ENCODE data around the gene ZNF165.
"Not testable (repeated sequence)": the region's sequence is repeated elsewhere in the genome, so short reads cannot be mapped to it uniquely, and the experiment has no call there.

Gene ZNF165

DNA sequence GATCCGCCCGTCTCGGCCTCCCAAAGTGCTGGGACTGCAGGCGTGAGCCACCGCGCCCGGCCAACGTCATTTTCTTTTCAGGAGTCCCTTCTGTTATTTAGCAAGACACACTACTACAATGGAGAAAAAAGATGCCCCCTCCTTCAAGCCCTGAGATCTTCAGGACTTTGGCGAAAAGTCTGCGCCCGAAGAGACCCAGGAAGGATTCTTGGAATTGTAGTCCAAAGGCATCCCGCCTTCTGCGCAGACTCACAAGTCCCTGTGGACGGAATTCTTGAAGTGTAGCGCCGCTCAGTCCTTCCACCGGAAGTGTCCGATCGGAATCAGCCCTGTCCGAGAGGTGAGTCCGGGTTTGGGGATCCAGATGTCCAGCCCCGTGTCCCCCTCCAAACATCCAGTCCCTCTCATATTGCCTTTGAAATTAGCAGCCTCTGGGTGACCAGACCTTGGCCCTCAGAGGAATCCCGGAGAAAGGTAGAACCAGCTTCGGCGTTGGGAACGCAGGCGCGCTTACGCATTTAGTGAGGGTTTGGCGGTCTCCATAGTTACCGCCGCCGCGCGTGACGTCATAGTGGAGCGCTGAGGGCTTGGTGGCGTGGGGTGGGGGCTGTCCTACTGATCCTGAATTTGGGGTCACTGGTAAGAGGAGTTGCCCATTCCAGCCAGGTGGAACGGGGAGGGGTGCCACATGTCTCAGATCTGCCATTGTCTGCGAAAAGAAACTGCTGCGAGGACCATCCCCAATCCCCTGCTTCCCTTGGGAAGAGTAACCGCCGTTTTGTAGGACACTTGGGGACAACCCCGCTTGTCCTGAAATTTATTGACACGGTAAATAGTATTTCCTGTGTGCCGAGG lies 490 bp downstream of the ZNF165 start:
- DNase-seq (ENCODE audit: low read depth, low spot score) = peak; percentile 99
- in situ Hi-C loops (cut with HindIII; ENCODE audit: low sequenced_read_pairs) = no loop called here
- peak overlapping the region; percentile 71 for H3K4me3 ChIP-seq (ENCODE audit: low read depth, low read length)
- TF ChIP-seq, protein P1, sequence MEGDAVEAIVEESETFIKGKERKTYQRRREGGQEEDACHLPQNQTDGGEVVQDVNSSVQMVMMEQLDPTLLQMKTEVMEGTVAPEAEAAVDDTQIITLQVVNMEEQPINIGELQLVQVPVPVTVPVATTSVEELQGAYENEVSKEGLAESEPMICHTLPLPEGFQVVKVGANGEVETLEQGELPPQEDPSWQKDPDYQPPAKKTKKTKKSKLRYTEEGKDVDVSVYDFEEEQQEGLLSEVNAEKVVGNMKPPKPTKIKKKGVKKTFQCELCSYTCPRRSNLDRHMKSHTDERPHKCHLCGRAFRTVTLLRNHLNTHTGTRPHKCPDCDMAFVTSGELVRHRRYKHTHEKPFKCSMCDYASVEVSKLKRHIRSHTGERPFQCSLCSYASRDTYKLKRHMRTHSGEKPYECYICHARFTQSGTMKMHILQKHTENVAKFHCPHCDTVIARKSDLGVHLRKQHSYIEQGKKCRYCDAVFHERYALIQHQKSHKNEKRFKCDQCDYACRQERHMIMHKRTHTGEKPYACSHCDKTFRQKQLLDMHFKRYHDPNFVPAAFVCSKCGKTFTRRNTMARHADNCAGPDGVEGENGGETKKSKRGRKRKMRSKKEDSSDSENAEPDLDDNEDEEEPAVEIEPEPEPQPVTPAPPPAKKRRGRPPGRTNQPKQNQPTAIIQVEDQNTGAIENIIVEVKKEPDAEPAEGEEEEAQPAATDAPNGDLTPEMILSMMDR (IDR thresholded peaks at IDR 0.05; ENCODE audit: low read depth, low read length) = no peak

DNA sequence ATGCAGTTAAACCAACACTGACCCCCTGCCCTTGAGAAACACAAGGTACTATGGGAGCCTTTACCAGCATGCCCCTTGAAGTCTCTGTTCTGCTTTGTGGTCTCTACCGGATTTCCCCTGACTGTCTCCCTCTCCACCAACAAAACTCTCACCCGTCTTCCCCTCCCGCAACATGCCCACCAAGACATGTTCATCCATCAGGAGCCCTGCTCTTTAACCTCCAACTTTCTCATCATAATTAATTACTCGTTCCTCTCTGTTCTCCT lies 1.1 kb downstream of the ZNF165 start:
- TF ChIP-seq, protein P1 (IDR thresholded peaks at IDR 0.05; ENCODE audit: low read depth, low read length) = no peak
- in situ Hi-C loops (cut with HindIII; ENCODE audit: low sequenced_read_pairs) = no loop called here
- peak overlapping the region; percentile 71 for H3K4me3 ChIP-seq (ENCODE audit: low read depth, low read length)
- DNase-seq (ENCODE audit: low read depth, low spot score) = no peak

DNA sequence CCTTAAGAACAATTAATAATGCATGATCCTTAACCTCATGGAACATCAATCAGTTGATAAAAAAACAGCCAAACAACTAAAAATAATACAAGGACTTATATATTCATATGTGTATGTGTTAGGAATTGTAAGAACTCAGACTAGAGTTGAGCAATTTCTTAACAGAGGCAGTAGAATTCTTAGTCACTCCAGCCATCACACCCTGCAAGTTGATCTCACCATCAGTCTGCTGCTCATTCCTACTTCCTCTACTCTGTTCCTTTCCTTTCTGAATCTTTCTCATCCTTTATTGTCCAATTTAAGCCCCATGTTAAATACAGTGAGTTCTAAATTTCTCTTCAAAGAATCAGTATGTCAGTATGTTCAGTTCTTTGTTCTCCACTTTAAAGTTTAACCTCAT lies 2.6 kb downstream of the ZNF165 start:
- no peak for DNase-seq (ENCODE audit: low read depth, low spot score)
- TF ChIP-seq, protein P1 (IDR thresholded peaks at IDR 0.05; ENCODE audit: low read depth, low read length) = no peak
- in situ Hi-C loops (cut with HindIII; ENCODE audit: low sequenced_read_pairs) = no loop called here
- H3K4me3 ChIP-seq (ENCODE audit: low read depth, low read length) = no peak overlapping the region

DNA sequence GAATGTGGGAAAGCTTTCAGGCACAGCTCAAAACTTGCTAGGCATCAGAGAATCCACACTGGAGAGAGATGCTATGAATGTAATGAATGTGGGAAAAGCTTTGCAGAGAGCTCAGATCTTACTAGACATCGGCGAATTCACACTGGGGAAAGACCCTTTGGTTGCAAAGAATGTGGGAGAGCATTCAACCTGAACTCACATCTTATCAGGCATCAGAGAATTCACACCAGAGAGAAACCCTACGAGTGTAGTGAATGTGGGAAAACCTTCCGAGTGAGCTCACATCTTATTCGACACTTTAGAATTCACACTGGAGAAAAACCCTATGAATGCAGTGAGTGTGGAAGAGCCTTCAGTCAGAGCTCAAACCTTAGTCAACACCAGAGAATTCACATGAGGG lies 8.7 kb downstream of the ZNF165 start:
- no peak overlapping the region for H3K4me3 ChIP-seq (ENCODE audit: low read depth, low read length)
- TF ChIP-seq, protein P1 (IDR thresholded peaks at IDR 0.05; ENCODE audit: low read depth, low read length) = no peak
- in situ Hi-C loops (cut with HindIII; ENCODE audit: low sequenced_read_pairs) = no loop called here
- DNase-seq (ENCODE audit: low read depth, low spot score) = no peak

DNA sequence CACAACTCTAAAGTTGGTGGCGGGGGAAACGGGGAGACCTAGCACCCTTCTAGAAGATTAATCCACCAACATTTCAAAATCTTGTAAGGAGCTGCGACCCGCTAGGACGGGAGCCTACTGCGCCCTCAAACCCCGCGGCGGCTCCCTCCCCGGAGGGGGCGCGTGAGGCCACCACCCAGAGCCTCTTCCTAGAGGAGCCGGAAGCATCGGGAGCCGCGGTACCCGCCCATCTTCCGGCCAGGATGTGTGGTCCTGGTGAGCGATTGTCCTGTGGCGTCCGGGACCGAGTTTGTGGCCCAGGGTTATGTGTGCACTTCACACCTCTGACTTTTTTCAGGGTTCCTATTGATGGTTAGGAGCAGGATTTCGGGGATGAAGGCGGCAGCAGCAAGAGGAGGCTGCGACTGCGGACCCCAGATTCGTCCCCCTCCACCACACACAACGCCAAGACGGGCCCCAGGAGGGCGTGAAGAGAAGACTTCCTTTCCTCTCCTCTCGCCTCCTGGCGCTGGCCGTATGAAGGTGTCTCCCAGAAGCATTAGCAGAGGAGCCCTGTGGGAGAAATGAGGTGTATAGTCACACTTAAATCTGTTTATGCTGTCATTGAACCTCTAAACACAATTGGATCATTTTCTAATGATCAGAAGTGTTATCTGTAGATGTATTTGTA lies 10.7 kb downstream of the ZNF165 start:
- in situ Hi-C loops (cut with HindIII; ENCODE audit: low sequenced_read_pairs) = no loop called here
- TF ChIP-seq, protein P1 (IDR thresholded peaks at IDR 0.05; ENCODE audit: low read depth, low read length) = no peak
- no peak for DNase-seq (ENCODE audit: low read depth, low spot score)
- peak overlapping the region; percentile 28 for H3K4me3 ChIP-seq (ENCODE audit: low read depth, low read length)

DNA sequence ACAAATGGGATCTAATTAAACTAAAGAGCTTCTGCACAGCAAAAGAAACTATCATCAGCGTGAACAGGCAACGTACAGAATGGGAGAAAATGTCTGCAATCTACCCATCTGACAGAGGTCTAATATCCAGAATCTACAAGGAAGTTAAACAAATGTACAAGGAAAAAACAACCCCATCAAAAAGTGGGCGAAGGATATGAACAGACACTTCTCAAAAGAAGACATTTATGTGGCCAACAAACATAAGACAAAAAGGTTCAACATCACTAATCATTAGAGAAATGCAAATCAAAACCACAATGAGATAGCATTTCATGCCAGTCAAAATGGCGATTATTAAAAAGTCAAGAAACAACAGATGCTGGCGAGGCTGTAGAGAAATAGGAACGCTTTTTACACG lies 21.9 kb downstream of the ZNF165 start:
- in situ Hi-C loops (cut with HindIII; ENCODE audit: low sequenced_read_pairs); DNase-seq (ENCODE audit: low read depth, low spot score); H3K4me3 ChIP-seq (ENCODE audit: low read depth, low read length): not testable (repeated sequence)

DNA sequence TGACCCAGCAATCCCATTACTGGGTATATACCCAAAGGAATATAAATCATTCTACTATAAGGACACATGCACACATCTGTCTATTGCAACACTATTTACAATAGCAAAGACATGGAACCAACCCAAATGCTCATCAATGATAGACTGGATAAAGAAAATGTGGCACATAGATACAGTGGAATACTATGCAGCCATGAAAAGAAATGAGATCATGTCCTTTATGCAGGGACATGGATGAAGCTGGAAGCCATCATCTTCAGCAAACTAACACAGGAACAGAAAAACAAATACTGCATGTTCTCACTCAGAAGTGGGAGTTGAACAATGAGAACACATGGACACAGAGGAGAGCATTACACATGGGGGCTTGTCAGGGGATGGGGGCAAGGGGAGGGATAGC lies 22.3 kb downstream of the ZNF165 start:
- H3K4me3 ChIP-seq (ENCODE audit: low read depth, low read length); DNase-seq (ENCODE audit: low read depth, low spot score); in situ Hi-C loops (cut with HindIII; ENCODE audit: low sequenced_read_pairs): not testable (repeated sequence)
